ENCODE results near the gene CCDC159.
A peak's percentile ranks its signal among the peaks of the same experiment; 100 is the strongest.
"Not testable (repeated sequence)": the region's sequence is repeated elsewhere in the genome, so short reads cannot be mapped to it uniquely, and the experiment has no call there.

CCDC159 gene, protein sequence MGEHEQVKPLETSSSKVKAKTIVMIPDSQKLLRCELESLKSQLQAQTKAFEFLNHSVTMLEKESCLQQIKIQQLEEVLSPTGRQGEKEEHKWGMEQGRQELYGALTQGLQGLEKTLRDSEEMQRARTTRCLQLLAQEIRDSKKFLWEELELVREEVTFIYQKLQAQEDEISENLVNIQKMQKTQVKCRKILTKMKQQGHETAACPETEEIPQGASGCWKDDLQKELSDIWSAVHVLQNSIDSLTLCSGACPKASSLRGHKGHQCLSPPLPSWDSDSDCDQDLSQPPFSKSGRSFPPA
- total RNA-seq, result 6.0 to 28.7 (median 17.7) reads per million in 3 experiments

- DNase-seq, result peak; percentile 98
Observed at GRCh38 chr19:11346104-11346940, at the start of gene CCDC159, which contains the start of gene TMEM205. Gene CCDC159 (plus strand): TSS chr19:11346519. CDS start chr19:11346607, 88 bp downstream. Gene TMEM205 (minus strand): TSS chr19:11346268. CDS start chr19:11345619, 649 bp downstream.

GRCh38 chr19:11299946-11300810 lies 46.1 kb upstream of the CCDC159 start:
- DNase-seq, result no peak

- no peak for DNase-seq
Observed at GRCh38 chr19:11300811-11301120, 45.6 kb upstream of the CCDC159 start.

GRCh38 chr19:11304936-11305335 lies 41.4 kb upstream of the CCDC159 start:
- no peak for DNase-seq

- no peak for DNase-seq
Observed at GRCh38 chr19:11306337-11306736, 40.0 kb upstream of the CCDC159 start.

- DNase-seq, result not testable (repeated sequence)
Observed at GRCh38 chr19:11320278-11320995, 25.9 kb upstream of the CCDC159 start.

- no peak for DNase-seq
Observed at GRCh38 chr19:11321191-11322126, 24.9 kb upstream of the CCDC159 start.

DNA sequence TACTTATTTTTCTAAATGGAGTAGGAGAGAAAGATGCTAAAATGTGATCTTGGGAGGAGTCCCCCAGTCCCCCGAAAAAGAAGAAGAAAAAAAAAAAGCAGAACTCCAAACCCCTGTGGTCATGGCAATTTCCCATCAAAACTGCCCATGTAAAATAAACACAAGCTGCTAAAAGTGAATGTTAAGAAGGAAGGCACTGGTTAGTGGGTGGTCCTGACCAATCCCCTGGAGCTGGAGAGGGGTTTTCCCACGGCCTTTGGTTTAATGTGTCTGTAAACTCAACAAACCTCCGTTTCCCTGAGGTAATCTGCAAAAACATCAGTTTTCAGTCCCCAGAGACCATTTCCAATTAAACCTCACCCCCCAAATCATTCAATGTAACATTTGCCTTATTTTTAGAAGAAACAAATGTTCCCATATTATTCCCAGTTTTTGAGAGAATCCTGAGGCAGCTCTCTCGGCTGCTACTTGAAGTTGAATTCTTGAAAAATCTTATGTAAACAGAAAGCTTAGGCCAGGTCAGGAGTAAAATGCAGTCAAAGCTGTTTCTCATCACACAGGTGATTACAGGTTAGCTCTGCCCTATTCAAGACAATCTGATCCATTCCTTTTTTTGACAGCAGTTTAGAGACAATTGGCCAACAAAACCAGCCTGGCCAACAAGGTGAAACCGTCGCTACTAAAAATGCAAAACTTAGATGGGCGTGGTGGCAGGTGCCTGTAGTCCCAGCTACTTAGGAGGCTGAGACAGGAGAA lies 23.9 kb upstream of the CCDC159 start:
- no peak for DNase-seq

DNA sequence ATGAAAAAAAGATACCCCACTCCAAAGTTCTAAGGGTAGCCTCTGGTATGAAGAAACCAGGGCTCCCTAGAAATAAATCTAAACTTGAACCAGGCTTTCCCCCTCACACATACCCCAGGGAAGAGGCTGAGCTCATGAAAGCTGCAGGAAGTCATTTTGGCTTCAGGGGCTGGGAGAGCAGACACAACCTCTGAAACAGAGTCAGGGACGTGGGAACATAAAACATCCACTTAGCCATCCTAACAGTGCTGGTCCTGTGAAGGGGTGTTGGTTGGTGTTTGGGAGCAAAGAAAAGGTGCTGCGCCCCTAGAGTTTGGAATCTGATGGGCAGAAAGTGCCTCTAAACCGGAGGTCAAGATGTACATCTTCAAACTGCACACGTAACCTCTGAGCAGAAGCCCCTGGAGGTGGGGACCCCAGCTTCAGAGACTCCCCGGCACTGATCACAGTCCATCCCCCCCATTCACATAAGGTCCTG lies 22.7 kb upstream of the CCDC159 start:
- no peak for DNase-seq

DNA sequence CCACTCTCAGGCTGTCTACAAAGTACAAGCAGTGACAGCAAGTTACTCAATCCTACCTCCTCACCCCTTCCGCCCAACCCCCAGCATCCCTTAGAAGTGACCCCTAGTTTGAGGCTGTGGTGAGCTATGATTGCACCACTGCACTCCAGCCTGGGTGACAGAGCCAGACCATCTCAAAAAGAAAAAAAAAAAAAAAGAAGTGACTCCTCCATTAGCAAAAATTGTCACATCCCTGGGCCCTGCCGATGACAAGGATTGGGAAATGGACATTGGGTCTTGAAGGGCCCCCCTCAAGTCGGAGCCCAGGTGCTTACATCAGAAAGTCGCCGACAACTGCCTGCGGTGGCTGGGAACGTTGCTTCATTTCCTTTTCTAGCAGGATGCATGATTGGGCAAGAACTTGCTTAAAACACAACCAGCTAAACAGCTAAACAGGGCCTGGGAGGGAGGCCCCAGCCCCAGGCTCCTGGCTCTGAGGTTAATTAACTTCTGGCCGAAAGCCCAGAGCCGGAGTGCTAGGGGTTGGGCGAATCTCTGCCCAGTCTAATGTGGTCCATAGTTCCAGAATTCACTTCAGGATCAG lies 22.1 kb upstream of the CCDC159 start:
- no peak for DNase-seq

DNA sequence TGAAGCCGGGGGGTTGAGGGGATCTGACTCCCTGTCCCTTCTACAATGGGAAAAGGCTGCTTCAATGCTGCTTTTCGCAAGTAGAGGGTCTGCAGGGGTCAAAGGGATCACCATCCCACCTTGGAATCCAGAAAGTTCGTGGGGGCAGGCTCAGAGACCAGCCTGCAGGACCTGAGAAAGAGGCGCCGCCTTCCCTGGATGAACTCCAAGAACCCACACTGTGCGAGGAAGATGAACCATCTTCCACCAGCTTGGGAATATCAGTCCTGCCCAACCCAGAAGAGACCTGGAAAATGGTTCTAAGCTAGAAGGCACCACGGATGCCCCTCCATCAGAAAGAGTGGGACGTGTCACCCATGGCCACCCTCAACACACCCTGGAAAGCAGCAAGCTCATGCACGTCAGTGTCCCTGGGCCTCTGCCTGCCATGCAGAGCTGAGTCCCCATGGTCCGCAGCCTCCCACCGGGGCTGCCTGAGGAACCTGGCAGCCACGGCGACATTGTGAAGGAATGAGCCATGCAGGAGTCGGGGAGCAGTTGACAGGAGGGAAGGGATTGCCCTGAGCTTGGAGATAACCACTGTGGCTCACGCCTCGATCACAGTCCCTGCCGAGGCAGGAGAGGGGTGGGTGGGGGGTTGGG lies 21.4 kb upstream of the CCDC159 start:
- no peak for DNase-seq

DNA sequence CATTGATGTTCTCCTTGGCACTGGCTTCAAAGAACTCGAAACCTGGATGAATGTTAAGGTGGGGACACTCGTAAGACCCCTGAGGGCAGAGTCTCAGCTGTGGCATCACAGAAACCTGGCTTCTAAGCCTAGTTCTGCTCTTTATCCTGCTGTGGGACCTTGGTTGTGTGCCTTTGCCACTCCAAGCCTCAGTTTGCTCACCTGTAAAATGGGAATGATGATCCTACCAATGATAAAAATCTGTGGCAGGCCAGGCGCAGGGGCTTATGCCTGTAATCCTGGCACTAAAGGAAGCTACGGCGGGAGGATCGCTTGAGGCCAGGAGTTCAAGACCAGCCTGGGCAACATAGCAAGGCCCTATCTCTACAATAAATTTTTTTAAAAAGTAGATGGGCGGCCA lies 20.8 kb upstream of the CCDC159 start:
- DNase-seq, result no peak

GRCh38 chr19:11330127-11330526 lies 16.2 kb upstream of the CCDC159 start:
- DNase-seq, result no peak

GRCh38 chr19:11331502-11331901 lies 14.8 kb upstream of the CCDC159 start:
- DNase-seq, result no peak

GRCh38 chr19:11332822-11333221 lies 13.5 kb upstream of the CCDC159 start:
- no peak for DNase-seq

- DNase-seq, result not testable (repeated sequence)
Observed at GRCh38 chr19:11333838-11334237, 12.5 kb upstream of the CCDC159 start.

DNA sequence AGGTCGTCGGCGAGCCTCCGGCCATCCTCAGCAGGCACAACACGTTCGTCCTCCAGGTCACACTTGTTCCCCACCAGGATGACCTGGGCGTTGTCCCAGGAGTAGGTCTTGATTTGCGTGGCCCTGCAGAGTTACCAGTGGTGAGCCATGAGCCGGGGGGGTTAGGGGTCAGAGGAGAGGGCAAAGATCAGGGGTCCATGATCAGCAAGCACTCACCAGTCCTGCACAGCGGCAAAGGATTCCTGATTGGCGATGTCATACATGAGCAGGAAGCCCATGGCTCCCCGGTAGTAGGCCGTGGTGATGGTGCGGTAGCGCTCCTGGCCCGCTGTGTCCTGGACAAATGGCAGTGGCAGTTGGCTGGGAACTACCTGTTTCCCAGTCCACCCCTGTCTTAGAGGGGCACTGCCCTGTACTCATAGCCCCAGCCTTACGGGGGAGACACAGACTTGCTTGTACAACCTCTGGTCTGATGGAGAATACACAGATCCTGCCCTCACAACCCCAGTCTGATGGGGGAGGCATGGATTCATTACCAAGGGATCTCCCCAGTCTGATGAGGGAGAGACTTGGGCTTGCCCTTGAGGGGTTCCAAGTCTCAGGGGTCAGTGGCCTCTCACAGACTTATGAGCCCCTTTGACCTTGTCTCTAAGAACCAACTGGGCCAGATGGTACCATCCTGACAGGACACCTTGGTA lies 10.7 kb upstream of the CCDC159 start:
- no peak for DNase-seq

DNA sequence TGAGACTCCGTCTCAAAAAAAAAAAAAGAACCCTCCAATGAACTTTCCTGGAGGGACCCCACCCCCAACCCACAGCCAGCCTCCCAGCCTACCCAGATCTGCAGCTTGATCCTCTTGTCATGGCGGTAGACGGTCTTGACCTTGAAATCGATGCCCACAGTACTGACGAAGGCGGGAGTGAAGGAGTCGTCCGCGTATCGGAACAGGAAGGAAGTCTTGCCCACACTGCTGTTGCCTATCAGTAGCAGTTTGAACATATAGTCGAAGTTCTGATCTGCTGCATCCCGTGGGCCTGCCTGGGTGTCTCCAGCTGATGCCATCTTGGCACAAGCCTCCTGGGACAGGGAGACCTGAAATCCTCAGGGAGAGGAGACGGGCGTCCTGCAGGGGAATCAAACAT lies 9.2 kb upstream of the CCDC159 start:
- no peak for DNase-seq

DNA sequence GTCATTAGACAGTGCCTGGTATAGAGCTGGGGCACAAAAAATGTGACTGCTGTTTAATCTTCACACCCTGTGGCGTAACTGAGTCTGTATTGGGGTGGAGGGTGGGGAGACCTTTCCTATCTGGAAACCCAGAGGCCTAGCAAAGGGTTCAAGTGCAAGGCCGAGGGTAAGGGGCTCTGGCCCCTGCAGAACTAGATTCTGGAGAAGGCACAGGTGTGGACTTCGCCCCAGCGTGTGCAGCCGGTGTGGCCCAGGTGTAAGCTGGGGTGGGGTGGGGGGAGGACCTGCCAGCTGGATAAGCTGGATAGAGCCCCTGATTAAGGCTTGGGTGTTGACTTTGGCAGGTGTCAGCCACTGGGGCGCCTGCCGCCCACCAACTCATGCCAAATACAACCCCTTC lies 8.2 kb upstream of the CCDC159 start:
- no peak for DNase-seq

Data from central memory CD4-positive, alpha-beta T cell (primary cell).